Measurements from ENCODE around the gene COG4.

DNA sequence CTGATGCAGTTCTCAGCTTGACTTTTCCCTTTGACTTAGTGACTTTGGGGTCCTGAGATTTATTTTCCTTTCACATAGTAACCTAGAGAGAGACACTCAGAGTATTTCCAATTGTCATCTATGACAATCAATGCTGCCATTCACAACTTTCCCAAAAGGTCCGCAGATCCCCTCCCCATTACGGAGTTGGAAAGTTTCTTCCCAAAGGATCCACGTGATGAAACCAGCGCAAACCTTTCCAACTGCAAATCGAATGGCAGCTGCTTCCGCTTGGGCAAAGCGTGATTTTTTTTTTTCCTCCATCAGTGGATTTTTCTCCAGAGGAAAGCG is 69.5 kb downstream of the COG4 start:
- TF ChIP-seq, protein P1, sequence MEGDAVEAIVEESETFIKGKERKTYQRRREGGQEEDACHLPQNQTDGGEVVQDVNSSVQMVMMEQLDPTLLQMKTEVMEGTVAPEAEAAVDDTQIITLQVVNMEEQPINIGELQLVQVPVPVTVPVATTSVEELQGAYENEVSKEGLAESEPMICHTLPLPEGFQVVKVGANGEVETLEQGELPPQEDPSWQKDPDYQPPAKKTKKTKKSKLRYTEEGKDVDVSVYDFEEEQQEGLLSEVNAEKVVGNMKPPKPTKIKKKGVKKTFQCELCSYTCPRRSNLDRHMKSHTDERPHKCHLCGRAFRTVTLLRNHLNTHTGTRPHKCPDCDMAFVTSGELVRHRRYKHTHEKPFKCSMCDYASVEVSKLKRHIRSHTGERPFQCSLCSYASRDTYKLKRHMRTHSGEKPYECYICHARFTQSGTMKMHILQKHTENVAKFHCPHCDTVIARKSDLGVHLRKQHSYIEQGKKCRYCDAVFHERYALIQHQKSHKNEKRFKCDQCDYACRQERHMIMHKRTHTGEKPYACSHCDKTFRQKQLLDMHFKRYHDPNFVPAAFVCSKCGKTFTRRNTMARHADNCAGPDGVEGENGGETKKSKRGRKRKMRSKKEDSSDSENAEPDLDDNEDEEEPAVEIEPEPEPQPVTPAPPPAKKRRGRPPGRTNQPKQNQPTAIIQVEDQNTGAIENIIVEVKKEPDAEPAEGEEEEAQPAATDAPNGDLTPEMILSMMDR (conservative IDR thresholded peaks at IDR 0.05; ENCODE audit: low read depth, low read length) = no peak
- TF ChIP-seq EZH2 (IDR thresholded peaks at IDR 0.05; ENCODE audit: low read length, unreplicated experiment) = no peak
- TF ChIP-seq EZH2phosphoT487 (IDR thresholded peaks at IDR 0.05; ENCODE audit: borderline replicate concordance, low read length) = no peak
